NCI-H524 (cell line): ENCODE results near the gene SLC22A14.
"Not testable (repeated sequence)": the region's sequence is repeated elsewhere in the genome, so short reads cannot be mapped to it uniquely, and the experiment has no call there.

Experiments used
- DNase-seq, 2 experiments: peaks; one replicate each; lab custom pipeline; 2025; lab: John Stamatoyannopoulos, UW

The SLC22A14 gene

GRCh38 chr3:38281895-38282686 is at the start of gene SLC22A14:
Gene SLC22A14, plus strand, starts transcription at chr3:38282294. Its CDS starts 23,733 bp downstream, at chr3:38306027.
- no peak for DNase-seq

GRCh38 chr3:38232701-38233100 is 49.4 kb upstream of the SLC22A14 start:
- no peak for DNase-seq

- no peak for DNase-seq
Measured at GRCh38 chr3:38235466-38235865, 46.6 kb upstream of the SLC22A14 start.

- DNase-seq = no peak
Measured at GRCh38 chr3:38238416-38239008, 43.6 kb upstream of the SLC22A14 start.

GRCh38 chr3:38242812-38243211 is 39.3 kb upstream of the SLC22A14 start:
- DNase-seq = not testable (repeated sequence)

GRCh38 chr3:38245930-38246329 is 36.2 kb upstream of the SLC22A14 start:
- DNase-seq = no peak

- peak in 1 of 2 experiments; percentile 63 for DNase-seq
Measured at GRCh38 chr3:38247366-38248035, 34.6 kb upstream of the SLC22A14 start.

- no peak for DNase-seq
Measured at GRCh38 chr3:38250198-38250597, 31.9 kb upstream of the SLC22A14 start.

- DNase-seq = no peak
Measured at GRCh38 chr3:38251197-38251596, 30.9 kb upstream of the SLC22A14 start.

- no peak for DNase-seq
Measured at GRCh38 chr3:38253704-38254103, 28.4 kb upstream of the SLC22A14 start.

- no peak for DNase-seq
Measured at GRCh38 chr3:38254872-38255271, 27.2 kb upstream of the SLC22A14 start.

GRCh38 chr3:38255627-38256026 is 26.5 kb upstream of the SLC22A14 start:
- DNase-seq = no peak

- no peak for DNase-seq
Measured at GRCh38 chr3:38257583-38257982, 24.5 kb upstream of the SLC22A14 start.

- peak in 1 of 2 experiments; percentile 76 for DNase-seq
Measured at GRCh38 chr3:38260474-38260873, 21.6 kb upstream of the SLC22A14 start.

- DNase-seq = no peak
Measured at GRCh38 chr3:38264353-38264771, 17.7 kb upstream of the SLC22A14 start.

GRCh38 chr3:38264779-38265178 is 17.3 kb upstream of the SLC22A14 start:
- peak in 1 of 2 experiments; percentile 45 for DNase-seq

GRCh38 chr3:38265604-38266307 is 16.3 kb upstream of the SLC22A14 start, which contains the start of gene SLC22A13:
Gene SLC22A13, plus strand, starts transcription at chr3:38265812. Its CDS starts 49 bp downstream, at chr3:38265861.
- DNase-seq = no peak

GRCh38 chr3:38266810-38267209 is 15.3 kb upstream of the SLC22A14 start:
- DNase-seq = no peak

- no peak for DNase-seq
Measured at GRCh38 chr3:38267662-38268061, 14.4 kb upstream of the SLC22A14 start.

- DNase-seq = no peak
Measured at GRCh38 chr3:38268087-38268486, 14.0 kb upstream of the SLC22A14 start.

- DNase-seq = no peak
Measured at GRCh38 chr3:38268522-38268921, 13.6 kb upstream of the SLC22A14 start.

- no peak for DNase-seq
Measured at GRCh38 chr3:38270606-38271005, 11.5 kb upstream of the SLC22A14 start.
